ENCODE measurements around the gene GATM. TPM values are rescaled to one million over a fixed set of nuclear protein-coding genes. Genes with fewer than 3 reads are reported as not detected.

GATM gene
- total and polyA plus RNA-seq, 10 of the 15 experiments (the other 5 are each of a cell fraction or from before 2014, with no cell fraction given), result 11.7 to 83.1 (median 38.2) TPM

DNA sequence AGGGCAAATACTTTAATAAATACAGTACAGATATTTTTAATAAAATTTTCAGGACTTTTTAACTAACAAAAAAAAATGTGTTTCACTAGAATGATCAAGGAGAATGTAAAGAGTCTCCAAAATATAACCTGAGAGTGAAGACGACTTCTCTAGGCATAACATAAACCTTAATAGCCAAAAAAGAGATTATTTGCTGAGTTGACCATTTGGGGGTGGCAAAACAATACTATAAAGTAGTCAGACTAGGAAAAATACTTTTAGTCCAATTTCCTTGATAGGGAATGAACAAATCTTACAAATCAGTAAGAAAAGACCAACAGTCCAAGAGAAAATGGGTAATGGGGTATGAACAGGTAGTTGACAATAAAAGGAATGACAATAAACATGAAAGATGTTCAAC lies 29.4 kb upstream of the GATM start:
- no TSS peak for BruUV-seq (replicated peaks)
- ATAC-seq (no peak), DNase-seq (ENCODE audit: low read depth, low spot score) (no peak), FAIRE-seq (no peak)
- no peak overlapping the region for H3K4me3 ChIP-seq
- H3K4me1 ChIP-seq (ENCODE audit: control insufficient read depth, insufficient read depth, low read length), result no peaks in the 10 kb centered on the region
- no peaks in the 10 kb centered on the region for H3K27me3 ChIP-seq (replicated peaks in 1 of 2; ENCODE audit: control insufficient read depth in 2 of 2, insufficient read depth in 2 of 2, low read length in 1 of 2)
- ChIA-PET SMC1A (ENCODE audit: uncharacterized antibody, unreplicated experiment) (no interaction called here), CTCF (no interaction called here), POLR2A (interaction anchor here (0.7 to 1.7 kb wide), 2 partner anchors 16 to 43 kb away, joined by 3 to 4 read pairs; no protein-coding TSS in a partner anchor), RAD21 (ENCODE audit: unreplicated experiment) (interaction anchor here (1.6 kb wide), 1 partner anchor 204 kb away, joined by 4 read pairs; no protein-coding TSS in a partner anchor)
- H3K9ac ChIP-seq (ENCODE audit: control insufficient read depth, insufficient read depth, low read length), result no peak overlapping the region
- intact Hi-C loops (cut with micrococcal nuclease; ENCODE audit: unreplicated experiment), result loop anchor here (10.0 kb wide), 1 partner anchor 47 kb away; no protein-coding TSS in a partner anchor
- no peaks in the 10 kb centered on the region for H4K20me1 ChIP-seq (ENCODE audit: control insufficient read depth, insufficient read depth)
- no peaks in the 10 kb centered on the region for H3K9me3 ChIP-seq (replicated peaks; ENCODE audit: control insufficient read depth, insufficient read depth, low read length)
- 94% methylated on average over 1 of the region's 1 CpG for WGBS (ENCODE audit: insufficient coverage, insufficient replicate concordance, low lambda C conversion rate, missing lambda C conversion rate)
- peaks cover 31% of the 10 kb centered on the region for H3K79me2 ChIP-seq (ENCODE audit: control insufficient read depth, insufficient read depth, low read length)
- peaks cover 2 to 23% of the 10 kb centered on the region in 2 experiments; a peak in 3 of 4 replicates for H3K36me3 ChIP-seq (ENCODE audit: control insufficient read depth in 2 of 2, insufficient read depth in 2 of 2, low read length in 1 of 2)
- TF ChIP-seq NFYA (IDR thresholded peaks at IDR 0.05; ENCODE audit: borderline replicate concordance, low read depth, low read length) (no peak), ASH2L (IDR thresholded peaks at IDR 0.05; ENCODE audit: borderline replicate concordance, low read depth) (no peak), SMARCA5 (IDR thresholded peaks at IDR 0.05) (no peak), SUZ12 (IDR thresholded peaks at IDR 0.05; ENCODE audit: unreplicated experiment) (no peak), MXI1 (IDR thresholded peaks at IDR 0.05; ENCODE audit: low read depth, low read length) (no peak), DPF2 (IDR thresholded peaks at IDR 0.05) (no peak), ZNF384 (IDR thresholded peaks at IDR 0.05; ENCODE audit: borderline replicate concordance, low read depth, low read length) (no peak)
- TF ChIP-seq, protein P1, sequence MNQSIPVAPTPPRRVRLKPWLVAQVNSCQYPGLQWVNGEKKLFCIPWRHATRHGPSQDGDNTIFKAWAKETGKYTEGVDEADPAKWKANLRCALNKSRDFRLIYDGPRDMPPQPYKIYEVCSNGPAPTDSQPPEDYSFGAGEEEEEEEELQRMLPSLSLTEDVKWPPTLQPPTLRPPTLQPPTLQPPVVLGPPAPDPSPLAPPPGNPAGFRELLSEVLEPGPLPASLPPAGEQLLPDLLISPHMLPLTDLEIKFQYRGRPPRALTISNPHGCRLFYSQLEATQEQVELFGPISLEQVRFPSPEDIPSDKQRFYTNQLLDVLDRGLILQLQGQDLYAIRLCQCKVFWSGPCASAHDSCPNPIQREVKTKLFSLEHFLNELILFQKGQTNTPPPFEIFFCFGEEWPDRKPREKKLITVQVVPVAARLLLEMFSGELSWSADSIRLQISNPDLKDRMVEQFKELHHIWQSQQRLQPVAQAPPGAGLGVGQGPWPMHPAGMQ (IDR thresholded peaks at IDR 0.05; ENCODE audit: borderline replicate concordance), result no peak
- TF ChIP-seq, protein P2, sequence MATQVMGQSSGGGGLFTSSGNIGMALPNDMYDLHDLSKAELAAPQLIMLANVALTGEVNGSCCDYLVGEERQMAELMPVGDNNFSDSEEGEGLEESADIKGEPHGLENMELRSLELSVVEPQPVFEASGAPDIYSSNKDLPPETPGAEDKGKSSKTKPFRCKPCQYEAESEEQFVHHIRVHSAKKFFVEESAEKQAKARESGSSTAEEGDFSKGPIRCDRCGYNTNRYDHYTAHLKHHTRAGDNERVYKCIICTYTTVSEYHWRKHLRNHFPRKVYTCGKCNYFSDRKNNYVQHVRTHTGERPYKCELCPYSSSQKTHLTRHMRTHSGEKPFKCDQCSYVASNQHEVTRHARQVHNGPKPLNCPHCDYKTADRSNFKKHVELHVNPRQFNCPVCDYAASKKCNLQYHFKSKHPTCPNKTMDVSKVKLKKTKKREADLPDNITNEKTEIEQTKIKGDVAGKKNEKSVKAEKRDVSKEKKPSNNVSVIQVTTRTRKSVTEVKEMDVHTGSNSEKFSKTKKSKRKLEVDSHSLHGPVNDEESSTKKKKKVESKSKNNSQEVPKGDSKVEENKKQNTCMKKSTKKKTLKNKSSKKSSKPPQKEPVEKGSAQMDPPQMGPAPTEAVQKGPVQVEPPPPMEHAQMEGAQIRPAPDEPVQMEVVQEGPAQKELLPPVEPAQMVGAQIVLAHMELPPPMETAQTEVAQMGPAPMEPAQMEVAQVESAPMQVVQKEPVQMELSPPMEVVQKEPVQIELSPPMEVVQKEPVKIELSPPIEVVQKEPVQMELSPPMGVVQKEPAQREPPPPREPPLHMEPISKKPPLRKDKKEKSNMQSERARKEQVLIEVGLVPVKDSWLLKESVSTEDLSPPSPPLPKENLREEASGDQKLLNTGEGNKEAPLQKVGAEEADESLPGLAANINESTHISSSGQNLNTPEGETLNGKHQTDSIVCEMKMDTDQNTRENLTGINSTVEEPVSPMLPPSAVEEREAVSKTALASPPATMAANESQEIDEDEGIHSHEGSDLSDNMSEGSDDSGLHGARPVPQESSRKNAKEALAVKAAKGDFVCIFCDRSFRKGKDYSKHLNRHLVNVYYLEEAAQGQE (IDR thresholded peaks at IDR 0.05; ENCODE audit: low read depth, low read length), result no peak
- TF ChIP-seq, protein P3, sequence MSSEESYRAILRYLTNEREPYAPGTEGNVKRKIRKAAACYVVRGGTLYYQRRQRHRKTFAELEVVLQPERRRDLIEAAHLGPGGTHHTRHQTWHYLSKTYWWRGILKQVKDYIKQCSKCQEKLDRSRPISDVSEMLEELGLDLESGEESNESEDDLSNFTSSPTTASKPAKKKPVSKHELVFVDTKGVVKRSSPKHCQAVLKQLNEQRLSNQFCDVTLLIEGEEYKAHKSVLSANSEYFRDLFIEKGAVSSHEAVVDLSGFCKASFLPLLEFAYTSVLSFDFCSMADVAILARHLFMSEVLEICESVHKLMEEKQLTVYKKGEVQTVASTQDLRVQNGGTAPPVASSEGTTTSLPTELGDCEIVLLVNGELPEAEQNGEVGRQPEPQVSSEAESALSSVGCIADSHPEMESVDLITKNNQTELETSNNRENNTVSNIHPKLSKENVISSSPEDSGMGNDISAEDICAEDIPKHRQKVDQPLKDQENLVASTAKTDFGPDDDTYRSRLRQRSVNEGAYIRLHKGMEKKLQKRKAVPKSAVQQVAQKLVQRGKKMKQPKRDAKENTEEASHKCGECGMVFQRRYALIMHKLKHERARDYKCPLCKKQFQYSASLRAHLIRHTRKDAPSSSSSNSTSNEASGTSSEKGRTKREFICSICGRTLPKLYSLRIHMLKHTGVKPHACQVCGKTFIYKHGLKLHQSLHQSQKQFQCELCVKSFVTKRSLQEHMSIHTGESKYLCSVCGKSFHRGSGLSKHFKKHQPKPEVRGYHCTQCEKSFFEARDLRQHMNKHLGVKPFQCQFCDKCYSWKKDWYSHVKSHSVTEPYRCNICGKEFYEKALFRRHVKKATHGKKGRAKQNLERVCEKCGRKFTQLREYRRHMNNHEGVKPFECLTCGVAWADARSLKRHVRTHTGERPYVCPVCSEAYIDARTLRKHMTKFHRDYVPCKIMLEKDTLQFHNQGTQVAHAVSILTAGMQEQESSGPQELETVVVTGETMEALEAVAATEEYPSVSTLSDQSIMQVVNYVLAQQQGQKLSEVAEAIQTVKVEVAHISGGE (CRISPR knock-in tag; IDR thresholded peaks at IDR 0.05), result no peak
- no peak overlapping the region for H3K4me2 ChIP-seq (ENCODE audit: control insufficient read depth, insufficient read depth)
- H2AFZ ChIP-seq (ENCODE audit: control insufficient read depth, low read depth, low read length), result no peak overlapping the region
- no peak overlapping the region for H3K27ac ChIP-seq (ENCODE audit: control insufficient read depth, insufficient read depth)
- in situ Hi-C loops (cut with MboI), result no loop called here

Data from GM12878 (cell line).